Measurements from ENCODE around the gene CRIP1.

Gene CRIP1

GRCh38 chr14:105486163-105486973, at the start of gene CRIP1:
Gene CRIP1 (plus strand): TSS chr14:105486886. CDS start chr14:105487260, 374 bp downstream.
- FAIRE-seq: no peak

GRCh38 chr14:105436891-105437722, 49.6 kb upstream of the CRIP1 start:
- FAIRE-seq: no peak

- FAIRE-seq: no peak
Observed at GRCh38 chr14:105437723-105438500, 48.8 kb upstream of the CRIP1 start.

- FAIRE-seq: no peak
Observed at GRCh38 chr14:105439179-105439578, 47.5 kb upstream of the CRIP1 start.

- no peak for FAIRE-seq
Observed at GRCh38 chr14:105439710-105440553, 46.8 kb upstream of the CRIP1 start.

- no peak for FAIRE-seq
Observed at GRCh38 chr14:105440554-105440900, 46.2 kb upstream of the CRIP1 start.

- FAIRE-seq: no peak
Observed at GRCh38 chr14:105440992-105441391, 45.7 kb upstream of the CRIP1 start.

GRCh38 chr14:105442125-105442524, 44.6 kb upstream of the CRIP1 start:
- no peak for FAIRE-seq

- no peak for FAIRE-seq
Observed at GRCh38 chr14:105442834-105443233, 43.9 kb upstream of the CRIP1 start.

- FAIRE-seq: no peak
Observed at GRCh38 chr14:105444859-105445258, 41.8 kb upstream of the CRIP1 start.

GRCh38 chr14:105445290-105445689, 41.4 kb upstream of the CRIP1 start:
- no peak for FAIRE-seq

- no peak for FAIRE-seq
Observed at GRCh38 chr14:105445901-105446845, 40.5 kb upstream of the CRIP1 start.

- FAIRE-seq: no peak
Observed at GRCh38 chr14:105446971-105447370, 39.7 kb upstream of the CRIP1 start.

GRCh38 chr14:105447651-105448640, 38.7 kb upstream of the CRIP1 start:
- FAIRE-seq: no peak

- no peak for FAIRE-seq
Observed at GRCh38 chr14:105448706-105449111, 38.0 kb upstream of the CRIP1 start.

GRCh38 chr14:105449276-105450122, 37.2 kb upstream of the CRIP1 start:
- no peak for FAIRE-seq

- no peak for FAIRE-seq
Observed at GRCh38 chr14:105450123-105450505, 36.6 kb upstream of the CRIP1 start.

GRCh38 chr14:105450864-105451720, 35.6 kb upstream of the CRIP1 start:
- no peak for FAIRE-seq
